Myometrial cell (primary cell): ENCODE measurements around the gene ASPHD1. TPM values are rescaled to one million over a fixed set of nuclear protein-coding genes. Genes with fewer than 3 reads are reported as not detected.

Experiments
- total RNA-seq: library from RNA; depleted of rRNA; stranded (reverse); fragments of >200 nt; gene quantifications from 2 replicates; pipeline ENCODE4 v1.2.3, GENCODE V29; 2015

Gene ASPHD1, protein sequence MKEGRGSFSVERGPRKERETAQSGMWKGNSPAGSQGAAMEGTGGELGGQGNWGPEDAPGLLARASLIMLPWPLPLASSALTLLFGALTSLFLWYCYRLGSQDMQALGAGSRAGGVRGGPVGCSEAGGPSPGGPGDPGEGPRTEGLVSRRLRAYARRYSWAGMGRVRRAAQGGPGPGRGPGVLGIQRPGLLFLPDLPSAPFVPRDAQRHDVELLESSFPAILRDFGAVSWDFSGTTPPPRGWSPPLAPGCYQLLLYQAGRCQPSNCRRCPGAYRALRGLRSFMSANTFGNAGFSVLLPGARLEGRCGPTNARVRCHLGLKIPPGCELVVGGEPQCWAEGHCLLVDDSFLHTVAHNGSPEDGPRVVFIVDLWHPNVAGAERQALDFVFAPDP
- total RNA-seq = 8.1 and 11.5 TPM in 2 replicates

GRCh38 chr16:29900102-29900887 is at the start of gene ASPHD1:
ASPHD1 (plus strand) TSS chr16:29900488; CDS start chr16:29900972, 484 bp downstream.

DNA sequence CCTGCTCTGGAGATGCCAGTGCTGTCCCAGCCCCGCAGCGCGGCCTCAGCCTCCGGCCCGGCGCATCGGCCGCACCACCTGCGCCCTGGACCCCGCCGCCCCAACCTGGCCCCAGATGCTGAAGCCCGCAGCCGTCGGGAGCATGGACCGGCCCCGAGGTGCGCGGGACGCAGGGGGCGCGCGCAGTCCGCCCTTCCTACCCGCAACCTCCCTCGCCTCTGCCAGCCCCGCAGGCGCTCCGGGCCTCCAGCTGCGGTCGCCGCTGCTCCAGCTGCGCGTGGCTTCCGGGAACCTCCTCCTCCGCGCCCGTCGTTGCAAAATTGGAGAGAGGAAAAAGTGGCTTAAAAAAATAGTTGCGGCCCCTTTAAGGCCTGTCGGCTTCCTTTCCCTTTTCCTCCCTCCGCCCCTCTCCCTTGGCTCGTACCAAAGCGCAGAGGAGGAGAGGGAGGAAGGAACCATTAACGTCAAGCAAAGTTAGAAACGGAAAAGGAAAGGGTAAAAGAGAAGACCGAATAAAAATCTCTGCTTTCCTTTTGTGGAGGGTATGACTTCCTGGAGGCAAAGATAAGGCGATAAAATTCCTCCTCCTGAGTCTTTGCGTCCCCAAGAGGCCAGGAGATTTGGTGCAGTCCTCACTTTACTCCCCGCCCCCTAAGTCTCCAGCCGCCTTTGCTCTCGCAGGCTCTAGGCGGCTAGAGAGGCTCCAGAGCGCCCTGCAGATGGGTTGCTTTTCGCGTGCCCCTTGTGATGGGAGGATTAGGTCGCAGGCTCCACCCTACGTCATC is 37.2 kb upstream of the ASPHD1 start, which contains the start of gene CDIPT:
Gene CDIPT (minus strand): TSS at position 343 of the 785 bp plus-strand sequence. CDS start 369 bp downstream, outside the sequence.

GRCh38 chr16:29899516-29900101 is 679 bp upstream of the ASPHD1 start, which contains the start of gene SEZ6L2:
SEZ6L2 (minus strand) TSS chr16:29899550; CDS start chr16:29899019, 531 bp downstream.

GRCh38 chr16:29925781-29926710 is 25.8 kb downstream of the ASPHD1 start, which contains the start of gene KCTD13:
KCTD13 (minus strand) TSS chr16:29926226; CDS start chr16:29926033, 193 bp downstream.

Other genes with a start within 250 kb of the ASPHD1 start
- not detected in 2 replicates for gene SPN, start 237.2 kb upstream of the ASPHD1 start, total RNA-seq
- 219 and 276 TPM in 2 replicates for gene QPRT, start 221.3 kb upstream of the ASPHD1 start, total RNA-seq
- not detected in 2 replicates for gene C16orf54, start 154.5 kb upstream of the ASPHD1 start, total RNA-seq
- not detected in 2 replicates for gene ZG16, start 122.2 kb upstream of the ASPHD1 start, total RNA-seq
- gene KIF22, start 109.7 kb upstream of the ASPHD1 start, total RNA-seq = 64.2 and 82.5 TPM in 2 replicates
- 161 and 174 TPM in 2 replicates for gene MAZ, start 94.0 kb upstream of the ASPHD1 start, total RNA-seq
- gene PRRT2, start 88.3 kb upstream of the ASPHD1 start, total RNA-seq = not detected in 2 replicates
- gene PAGR1, start 84.3 kb upstream of the ASPHD1 start, total RNA-seq = 32.1 and 32.6 TPM in 2 replicates
- gene MVP, start 80.0 kb upstream of the ASPHD1 start, total RNA-seq = 367 and 369 TPM in 2 replicates
- 101 and 105 TPM in 2 replicates for gene CDIPT, start 37.3 kb upstream of the ASPHD1 start, total RNA-seq
- 7.1 and 17.9 TPM in 2 replicates for gene SEZ6L2, start 938 bp upstream of the ASPHD1 start, total RNA-seq
- gene KCTD13, start 25.7 kb downstream of the ASPHD1 start, total RNA-seq = 6.1 and 9.7 TPM in 2 replicates
- 141 and 145 TPM in 2 replicates for gene TMEM219, start 61.6 kb downstream of the ASPHD1 start, total RNA-seq
- gene TAOK2, start 73.4 kb downstream of the ASPHD1 start, total RNA-seq = 36.9 and 38.3 TPM in 2 replicates
- gene HIRIP3, start 95.1 kb downstream of the ASPHD1 start, total RNA-seq = 12.1 and 13.8 TPM in 2 replicates
- gene INO80E, start 95.8 kb downstream of the ASPHD1 start, total RNA-seq = 56.8 and 138 TPM in 2 replicates
- 0.53 TPM in 1 of 2 replicates, not detected in the other for gene DOC2A, start 110.5 kb downstream of the ASPHD1 start, total RNA-seq
- not detected in 2 replicates for gene C16orf92, start 122.7 kb downstream of the ASPHD1 start, total RNA-seq
- 1.2 TPM in 1 of 2 replicates, not detected in the other for gene TLCD3B, start 130.8 kb downstream of the ASPHD1 start, total RNA-seq
- gene ALDOA, start 165.3 kb downstream of the ASPHD1 start, total RNA-seq = 1,681 and 1,789 TPM in 2 replicates
- 141 and 176 TPM in 2 replicates for gene PPP4C, start 175.5 kb downstream of the ASPHD1 start, total RNA-seq
- gene TBX6, start 191.4 kb downstream of the ASPHD1 start, total RNA-seq = 0.35 and 0.86 TPM in 2 replicates
- gene YPEL3, start 195.7 kb downstream of the ASPHD1 start, total RNA-seq = 17.9 and 28.3 TPM in 2 replicates
- 0.89 and 2.9 TPM in 2 replicates for gene GDPD3, start 213.0 kb downstream of the ASPHD1 start, total RNA-seq
- 69.5 and 90.6 TPM in 2 replicates for gene MAPK3, start 222.7 kb downstream of the ASPHD1 start, total RNA-seq